IPS-15b (cell line): ENCODE data around the gene PRICKLE2.

Experiments used
- H3K27me3 ChIP-seq: one replicate; pipeline ENCODE4 v1.6.1; 2013; ENCODE audit warnings: low read length; ENCODE audit not compliant: control insufficient read depth, insufficient read depth
- H3K36me3 ChIP-seq: one replicate; pipeline ENCODE4 v1.6.1; 2013; ENCODE audit warnings: low read length; ENCODE audit not compliant: control insufficient read depth, insufficient read depth
- H3K4me1 ChIP-seq: one replicate; pipeline ENCODE4 v1.6.1; 2013; ENCODE audit warnings: mild to moderate bottlenecking, low read length; ENCODE audit not compliant: control insufficient read depth, insufficient read depth
- H3K4me3 ChIP-seq: one replicate; pipeline ENCODE4 v1.5.1; 2013; ENCODE audit warnings: low read depth, low read length
- H3K9ac ChIP-seq: one replicate; pipeline ENCODE4 v1.6.1; 2013; ENCODE audit warnings: low read depth, mild to moderate bottlenecking, low read length
- H3K9me3 ChIP-seq: one replicate; pipeline ENCODE4 v1.6.1; 2013; ENCODE audit warnings: mild to moderate bottlenecking, low read length; ENCODE audit not compliant: control insufficient read depth, insufficient read depth

The PRICKLE2 gene

DNA sequence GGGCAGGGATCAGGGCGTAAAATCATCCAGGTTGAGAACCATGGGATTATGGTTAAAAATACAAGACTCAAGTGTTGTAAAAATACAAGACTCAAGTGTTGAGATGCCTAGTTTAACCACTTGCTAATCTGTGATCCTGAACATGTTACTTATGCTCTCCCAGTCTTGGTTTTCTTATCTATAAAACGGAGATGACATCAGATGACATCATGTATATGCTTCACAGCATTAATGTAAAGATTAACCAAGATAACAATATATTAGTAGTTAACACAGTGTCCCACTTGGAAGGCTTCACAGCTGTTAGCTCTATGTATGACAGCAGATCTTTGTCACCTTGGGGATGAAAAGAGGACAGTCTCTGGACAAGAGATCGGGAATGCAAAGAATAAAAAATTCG lies 96.2 kb downstream of the PRICKLE2 start:
- no peaks in the 10 kb centered on the region for H3K9me3 ChIP-seq
- peaks cover 5% of the 10 kb centered on the region for H3K4me1 ChIP-seq
- no peak overlapping the region for H3K4me3 ChIP-seq
- H3K27me3 ChIP-seq: no peaks in the 10 kb centered on the region
- no peak overlapping the region for H3K9ac ChIP-seq
- H3K36me3 ChIP-seq: no peaks in the 10 kb centered on the region

DNA sequence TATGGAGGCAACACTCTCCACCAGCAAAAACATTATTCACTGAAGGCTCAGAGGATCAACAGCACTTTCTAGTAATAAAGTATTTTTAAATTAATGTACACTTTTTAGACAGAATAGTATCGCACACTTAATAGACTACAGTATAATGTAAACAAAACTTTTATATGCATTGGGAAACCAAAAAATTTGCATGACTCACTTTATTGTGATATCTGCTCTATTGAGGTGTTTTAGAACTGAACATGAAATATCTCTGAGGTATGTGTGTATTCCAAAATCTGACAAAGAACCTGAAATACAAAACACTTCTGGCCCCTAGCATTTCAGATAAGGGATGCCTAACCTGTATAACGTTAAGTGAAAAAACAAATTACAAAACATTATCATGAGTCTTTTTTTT lies 99.7 kb downstream of the PRICKLE2 start:
- peaks cover 5% of the 10 kb centered on the region for H3K4me1 ChIP-seq
- H3K4me3 ChIP-seq: no peak overlapping the region
- no peaks in the 10 kb centered on the region for H3K36me3 ChIP-seq
- no peak overlapping the region for H3K9ac ChIP-seq
- no peaks in the 10 kb centered on the region for H3K9me3 ChIP-seq
- H3K27me3 ChIP-seq: no peaks in the 10 kb centered on the region

DNA sequence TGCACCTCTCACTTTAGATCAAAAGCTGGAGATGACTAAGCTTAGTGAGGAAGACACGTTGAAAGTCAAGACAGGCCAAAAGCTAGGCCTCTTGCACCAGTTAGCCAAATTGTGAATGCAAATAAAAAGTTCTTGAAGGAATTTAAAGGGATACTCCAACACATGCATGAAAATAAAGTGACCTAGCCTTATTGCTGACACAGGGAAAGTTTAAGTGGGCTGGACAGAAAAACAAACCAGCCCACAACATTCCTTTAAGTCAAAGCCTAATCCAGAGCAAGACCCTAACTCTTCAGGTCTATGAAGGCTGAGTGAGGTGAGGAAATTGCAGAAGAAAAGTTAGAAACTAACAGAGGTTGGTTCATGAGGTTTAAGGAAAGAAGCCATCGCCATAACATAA lies 101.3 kb downstream of the PRICKLE2 start:
- Histone ChIP-seq H3K9ac (no peak overlapping the region), H3K9me3 (no peaks in the 10 kb centered on the region), H3K4me1 (peaks cover 2% of the 10 kb centered on the region), H3K4me3 (no peak overlapping the region), H3K36me3 (no peaks in the 10 kb centered on the region), H3K27me3 (no peaks in the 10 kb centered on the region)

GRCh38 chr3:64122476-64122875 lies 102.8 kb downstream of the PRICKLE2 start:
- no peaks in the 10 kb centered on the region for H3K4me1 ChIP-seq
- no peak overlapping the region for H3K4me3 ChIP-seq
- no peaks in the 10 kb centered on the region for H3K9me3 ChIP-seq
- H3K9ac ChIP-seq: no peak overlapping the region
- no peaks in the 10 kb centered on the region for H3K27me3 ChIP-seq
- H3K36me3 ChIP-seq: no peaks in the 10 kb centered on the region

- no peaks in the 10 kb centered on the region for H3K4me1 ChIP-seq
- no peaks in the 10 kb centered on the region for H3K36me3 ChIP-seq
- no peaks in the 10 kb centered on the region for H3K27me3 ChIP-seq
- no peaks in the 10 kb centered on the region for H3K9me3 ChIP-seq
- H3K9ac ChIP-seq: no peak overlapping the region
- no peak overlapping the region for H3K4me3 ChIP-seq
These were observed 103.4 kb downstream of the PRICKLE2 start for GRCh38 chr3:64121750-64122311.

GRCh38 chr3:64120876-64121275 lies 104.4 kb downstream of the PRICKLE2 start:
- no peak overlapping the region for H3K4me3 ChIP-seq
- H3K9ac ChIP-seq: no peak overlapping the region
- no peaks in the 10 kb centered on the region for H3K27me3 ChIP-seq
- H3K9me3 ChIP-seq: no peaks in the 10 kb centered on the region
- no peaks in the 10 kb centered on the region for H3K4me1 ChIP-seq
- no peaks in the 10 kb centered on the region for H3K36me3 ChIP-seq

DNA sequence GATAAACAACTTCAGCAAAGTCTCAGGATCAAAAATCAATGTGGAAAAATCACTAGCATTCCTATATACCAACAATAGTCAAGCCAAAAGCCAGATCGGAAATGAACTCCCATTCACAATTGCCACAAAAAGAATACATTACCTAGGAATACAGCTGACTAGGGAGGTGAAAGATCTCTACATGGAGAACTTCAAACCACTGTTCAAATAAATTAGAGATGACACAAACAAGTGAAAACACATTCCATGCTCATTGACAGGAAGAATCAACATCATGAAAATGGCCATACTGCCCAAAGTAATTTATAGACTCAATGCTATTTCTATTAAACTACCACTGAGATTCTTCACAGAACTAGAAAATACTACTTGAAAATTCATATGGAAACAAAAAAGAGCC lies 107.8 kb downstream of the PRICKLE2 start:
- Histone ChIP-seq H3K4me1 (no peaks in the 10 kb centered on the region), H3K36me3 (no peaks in the 10 kb centered on the region), H3K9me3 (no peaks in the 10 kb centered on the region), H3K27me3 (no peaks in the 10 kb centered on the region), H3K9ac (no peak overlapping the region), H3K4me3 (no peak overlapping the region)

- Histone ChIP-seq H3K36me3 (no peaks in the 10 kb centered on the region), H3K4me3 (no peak overlapping the region), H3K9ac (no peak overlapping the region), H3K27me3 (no peaks in the 10 kb centered on the region), H3K9me3 (no peaks in the 10 kb centered on the region), H3K4me1 (peaks cover 6% of the 10 kb centered on the region)
These were observed 110.6 kb downstream of the PRICKLE2 start for GRCh38 chr3:64114651-64115050.

GRCh38 chr3:64111872-64112271 lies 113.4 kb downstream of the PRICKLE2 start:
- no peak overlapping the region for H3K9ac ChIP-seq
- no peaks in the 10 kb centered on the region for H3K9me3 ChIP-seq
- H3K4me3 ChIP-seq: no peak overlapping the region
- H3K27me3 ChIP-seq: no peaks in the 10 kb centered on the region
- no peaks in the 10 kb centered on the region for H3K36me3 ChIP-seq
- peaks cover 20% of the 10 kb centered on the region for H3K4me1 ChIP-seq

- Histone ChIP-seq H3K27me3 (no peaks in the 10 kb centered on the region), H3K4me3 (no peak overlapping the region), H3K4me1 (peaks cover 26% of the 10 kb centered on the region), H3K9ac (no peak overlapping the region), H3K9me3 (no peaks in the 10 kb centered on the region), H3K36me3 (no peaks in the 10 kb centered on the region)
These were observed 114.2 kb downstream of the PRICKLE2 start for GRCh38 chr3:64111083-64111482.

DNA sequence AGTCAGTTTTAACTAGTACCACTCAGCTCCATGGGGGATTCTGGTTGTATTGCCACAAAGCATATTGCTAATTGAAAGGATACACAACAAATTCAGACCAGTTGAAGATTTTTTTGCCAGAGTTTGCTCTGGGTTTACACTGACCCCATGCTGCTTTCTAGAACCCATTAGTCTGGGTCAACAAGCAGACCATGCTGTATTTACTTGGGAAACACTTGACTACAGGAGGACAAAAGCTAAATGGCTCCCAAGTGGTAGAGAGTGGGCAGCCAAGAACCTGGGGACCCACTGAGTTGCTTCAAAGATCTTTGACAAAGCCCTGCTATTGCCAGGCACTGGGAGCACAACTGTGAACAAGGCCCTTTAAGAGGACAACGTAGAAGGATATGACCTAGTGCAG lies 115.2 kb downstream of the PRICKLE2 start:
- Histone ChIP-seq H3K9me3 (no peaks in the 10 kb centered on the region), H3K27me3 (no peaks in the 10 kb centered on the region), H3K36me3 (no peaks in the 10 kb centered on the region), H3K9ac (no peak overlapping the region), H3K4me1 (peaks cover 29% of the 10 kb centered on the region), H3K4me3 (no peak overlapping the region)

GRCh38 chr3:64109438-64109837 lies 115.8 kb downstream of the PRICKLE2 start:
- H3K4me3 ChIP-seq: no peak overlapping the region
- no peaks in the 10 kb centered on the region for H3K9me3 ChIP-seq
- no peak overlapping the region for H3K9ac ChIP-seq
- H3K4me1 ChIP-seq: peaks cover 29% of the 10 kb centered on the region
- H3K36me3 ChIP-seq: no peaks in the 10 kb centered on the region
- H3K27me3 ChIP-seq: no peaks in the 10 kb centered on the region
